KMS-11 (cell line): ENCODE data around the gene DNAI4.
A peak's percentile ranks its signal among the peaks of the same experiment; 100 is the strongest.

Source experiments
- H2AFZ ChIP-seq: fragments of 200-600 bp; sonication (generic); 2 replicates; pipeline ENCODE4 v1.6.1; 2016; ENCODE audit warnings: antibody characterized with exemption, mixed run types, low read depth
- H3K27ac ChIP-seq: fragments of 200-600 bp; sonication (generic); 2 replicates; pipeline ENCODE4 v1.6.1; 2016; ENCODE audit warnings: mild to moderate bottlenecking, mixed run types
- H3K27me3 ChIP-seq: fragments of 200-600 bp; sonication (generic); 2 replicates; pipeline ENCODE4 v1.6.1; 2017; ENCODE audit warnings: mild to moderate bottlenecking, low read depth, mixed run types, moderate library complexity; ENCODE audit not compliant: insufficient read depth
- H3K36me3 ChIP-seq: fragments of 200-600 bp; sonication (generic); 2 replicates; pipeline ENCODE4 v1.6.1; 2017; ENCODE audit warnings: mild to moderate bottlenecking, mixed run types; ENCODE audit not compliant: insufficient read depth
- H3K4me1 ChIP-seq: fragments of 200-600 bp; sonication (generic); 2 replicates; pipeline ENCODE4 v1.6.1; 2016; ENCODE audit warnings: mild to moderate bottlenecking, low read depth, mixed run types; ENCODE audit not compliant: poor library complexity, severe bottlenecking
- H3K4me2 ChIP-seq: fragments of 200-600 bp; sonication (generic); 2 replicates; pipeline ENCODE4 v1.7.0; 2016; ENCODE audit warnings: mild to moderate bottlenecking, mixed run types
- H3K4me3 ChIP-seq: fragments of 200-600 bp; sonication (generic); IDR thresholded peaks from 2 replicates; pipeline ENCODE4 v1.6.1; 2017; ENCODE audit warnings: low read depth, low read length, mixed read lengths; ENCODE audit not compliant: insufficient read depth
- H3K79me2 ChIP-seq: fragments of 200-600 bp; sonication (generic); 2 replicates; pipeline ENCODE4 v1.6.1; 2016; ENCODE audit warnings: low read depth, mixed run types; ENCODE audit not compliant: insufficient read depth
- H3K9ac ChIP-seq: fragments of 200-600 bp; sonication (generic); 2 replicates; pipeline ENCODE4 v1.6.1; 2016; ENCODE audit warnings: mild to moderate bottlenecking, mixed run types
- H4K20me1 ChIP-seq: fragments of 200-600 bp; sonication (generic); 2 replicates; pipeline ENCODE4 v1.6.1; 2016; ENCODE audit warnings: mild to moderate bottlenecking, mixed run types; ENCODE audit not compliant: insufficient read depth
- CTCF ChIP-seq: fragments of 200-600 bp; sonication (generic); conservative IDR thresholded peaks from 2 replicates; pipeline ENCODE4 v1.6.1; 2017; ENCODE audit warnings: low read depth, mild to moderate bottlenecking, antibody characterized with exemption, low read length, moderate library complexity, mixed read lengths

The DNAI4 gene

GRCh38 chr1:66777831-66778230, 146.8 kb downstream of the DNAI4 start:
- Histone ChIP-seq H3K27me3 (no peaks in the 10 kb centered on the region), H3K79me2 (peaks cover 21% of the 10 kb centered on the region; the same call in 1 of the 2 replicates), H3K27ac (peak overlapping the region; percentile 96), H3K4me1 (peaks cover 62% of the 10 kb centered on the region), H3K4me3 (no peak overlapping the region), H3K4me2 (peak overlapping the region; percentile 90), H2AFZ (no peak overlapping the region), H4K20me1 (no peaks in the 10 kb centered on the region), H3K36me3 (no peaks in the 10 kb centered on the region), H3K9ac (peak overlapping the region; percentile 78)
- no peak for TF ChIP-seq CTCF

GRCh38 chr1:66775646-66776045, 149.0 kb downstream of the DNAI4 start:
- H3K79me2 ChIP-seq: peaks cover 27% of the 10 kb centered on the region; the same call in 1 of the 2 replicates
- H3K27me3 ChIP-seq: no peaks in the 10 kb centered on the region
- H3K36me3 ChIP-seq: no peaks in the 10 kb centered on the region
- H3K4me1 ChIP-seq: peaks cover 79% of the 10 kb centered on the region
- no peak for TF ChIP-seq CTCF
- no peak overlapping the region for H3K4me2 ChIP-seq
- no peak overlapping the region for H3K9ac ChIP-seq
- no peak overlapping the region for H2AFZ ChIP-seq
- no peak overlapping the region for H3K4me3 ChIP-seq
- H4K20me1 ChIP-seq: no peaks in the 10 kb centered on the region
- no peak overlapping the region for H3K27ac ChIP-seq

DNA sequence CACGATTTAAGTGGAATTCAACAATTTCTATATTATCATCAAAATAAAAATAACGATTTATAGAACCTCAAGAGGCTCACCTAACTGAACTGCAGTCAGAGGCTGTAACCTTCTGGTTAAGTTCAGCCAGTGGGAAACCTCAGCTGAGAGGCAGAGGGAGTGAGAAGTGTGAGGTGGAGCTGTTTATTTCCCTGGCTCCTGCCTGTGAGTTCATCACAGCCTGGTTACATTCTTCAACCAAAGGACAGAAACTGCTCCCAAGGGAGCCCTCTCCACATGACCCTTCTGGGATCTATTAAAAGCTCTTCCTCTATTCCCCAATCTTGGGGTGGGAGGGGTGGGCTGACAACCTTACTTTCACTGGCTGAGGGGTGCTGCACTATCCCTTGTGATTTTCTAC, 150.2 kb downstream of the DNAI4 start:
- no peak overlapping the region for H2AFZ ChIP-seq
- no peaks in the 10 kb centered on the region for H3K36me3 ChIP-seq
- TF ChIP-seq CTCF: no peak
- no peak overlapping the region for H3K4me3 ChIP-seq
- peaks cover 90% of the 10 kb centered on the region for H3K4me1 ChIP-seq
- H3K79me2 ChIP-seq: peaks cover 27% of the 10 kb centered on the region; the same call in 1 of the 2 replicates
- H3K9ac ChIP-seq: no peak overlapping the region
- no peak overlapping the region; the same call in 1 of the 2 replicates for H3K27ac ChIP-seq
- H4K20me1 ChIP-seq: no peaks in the 10 kb centered on the region
- H3K27me3 ChIP-seq: no peaks in the 10 kb centered on the region
- no peak overlapping the region; the same call in 1 of the 2 replicates for H3K4me2 ChIP-seq

DNA sequence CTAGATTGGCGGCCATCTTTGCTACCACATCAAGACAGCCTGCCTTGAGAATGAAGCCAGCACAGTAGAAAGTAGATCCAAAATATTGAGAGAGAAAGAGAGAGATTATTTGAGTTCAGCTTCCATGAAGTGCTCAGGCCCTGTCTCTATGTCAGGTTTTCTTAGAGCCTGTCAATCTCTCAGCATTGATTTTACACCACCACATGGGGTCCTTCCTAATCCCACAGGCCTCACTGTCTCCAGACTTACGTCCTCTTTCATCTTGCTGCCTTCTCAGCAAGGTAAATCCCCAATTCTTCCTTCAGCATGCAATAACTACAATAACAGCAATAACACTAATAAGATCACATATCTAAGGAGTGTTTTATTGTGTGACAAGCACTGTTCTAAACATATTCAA, 151.4 kb downstream of the DNAI4 start:
- peak overlapping the region; percentile 7; the same call in 1 of the 2 replicates for H3K27ac ChIP-seq
- peak overlapping the region; percentile 30 for H3K4me2 ChIP-seq
- peaks cover 27% of the 10 kb centered on the region for H3K79me2 ChIP-seq
- H3K9ac ChIP-seq: no peak overlapping the region
- H2AFZ ChIP-seq: no peak overlapping the region
- H3K27me3 ChIP-seq: no peaks in the 10 kb centered on the region
- no peak overlapping the region for H3K4me3 ChIP-seq
- peaks cover 96% of the 10 kb centered on the region for H3K4me1 ChIP-seq
- no peaks in the 10 kb centered on the region for H3K36me3 ChIP-seq
- no peak for TF ChIP-seq CTCF
- no peaks in the 10 kb centered on the region for H4K20me1 ChIP-seq
